ENCODE data around the gene MECP2.

DNA sequence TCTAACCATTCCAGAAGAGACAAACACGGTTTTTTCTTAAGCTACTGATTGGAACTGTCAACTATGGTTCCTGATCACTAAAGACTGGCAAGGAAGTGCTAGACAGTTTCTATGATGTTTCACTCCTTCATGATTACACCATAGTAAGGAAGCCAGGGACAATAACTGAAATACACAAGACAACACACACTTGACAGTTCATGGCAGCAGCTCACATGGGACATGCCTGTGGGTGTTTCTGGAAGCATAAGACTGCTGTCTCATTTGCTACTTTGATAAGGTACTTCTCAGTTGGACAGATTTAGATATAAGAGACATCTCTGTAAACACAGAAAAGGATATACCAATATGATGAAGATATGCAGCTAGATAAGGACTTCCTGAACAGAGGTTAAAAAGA lies 69.5 kb downstream of the MECP2 start:
- TF ChIP-seq, protein P1, sequence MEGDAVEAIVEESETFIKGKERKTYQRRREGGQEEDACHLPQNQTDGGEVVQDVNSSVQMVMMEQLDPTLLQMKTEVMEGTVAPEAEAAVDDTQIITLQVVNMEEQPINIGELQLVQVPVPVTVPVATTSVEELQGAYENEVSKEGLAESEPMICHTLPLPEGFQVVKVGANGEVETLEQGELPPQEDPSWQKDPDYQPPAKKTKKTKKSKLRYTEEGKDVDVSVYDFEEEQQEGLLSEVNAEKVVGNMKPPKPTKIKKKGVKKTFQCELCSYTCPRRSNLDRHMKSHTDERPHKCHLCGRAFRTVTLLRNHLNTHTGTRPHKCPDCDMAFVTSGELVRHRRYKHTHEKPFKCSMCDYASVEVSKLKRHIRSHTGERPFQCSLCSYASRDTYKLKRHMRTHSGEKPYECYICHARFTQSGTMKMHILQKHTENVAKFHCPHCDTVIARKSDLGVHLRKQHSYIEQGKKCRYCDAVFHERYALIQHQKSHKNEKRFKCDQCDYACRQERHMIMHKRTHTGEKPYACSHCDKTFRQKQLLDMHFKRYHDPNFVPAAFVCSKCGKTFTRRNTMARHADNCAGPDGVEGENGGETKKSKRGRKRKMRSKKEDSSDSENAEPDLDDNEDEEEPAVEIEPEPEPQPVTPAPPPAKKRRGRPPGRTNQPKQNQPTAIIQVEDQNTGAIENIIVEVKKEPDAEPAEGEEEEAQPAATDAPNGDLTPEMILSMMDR (CRISPR knock-in tag; IDR thresholded peaks at IDR 0.05): no peak
- TF ChIP-seq ISL2 (CRISPR knock-in tag; IDR thresholded peaks at IDR 0.05) (no peak), POLR2A (IDR thresholded peaks at IDR 0.05; ENCODE audit: insufficient read depth in 1 of 2, low read depth in 2 of 2, low read length in 2 of 2) (no peak)
